Colonic mucosa (tissue), 4 donors: Measurements from ENCODE around the gene PNPLA4. TPM values are rescaled to one million over a fixed set of nuclear protein-coding genes. Genes with fewer than 3 reads are reported as not detected.

Experiments
- DNase-seq: peaks from one replicate; pipeline ENCODE4 v3.0.0-alpha.2; 2020
- H3K27ac ChIP-seq: fragments of 200-600 bp; one replicate; pipeline ENCODE4 v1.8.0; 2021
- H3K27me3 ChIP-seq: fragments of 200-600 bp; one replicate; pipeline ENCODE4 v1.8.0; 2021
- H3K36me3 ChIP-seq: fragments of 200-600 bp; one replicate; pipeline ENCODE4 v1.8.0; 2021
- H3K4me1 ChIP-seq: fragments of 200-600 bp; one replicate; pipeline ENCODE4 v1.8.0; 2021; ENCODE audit warnings: mild to moderate bottlenecking
- H3K4me3 ChIP-seq: fragments of 200-600 bp; one replicate; pipeline ENCODE4 v1.8.0; 2021
- H3K9ac ChIP-seq, 2 donors: one replicate each; pipeline ENCODE4 v1.7.0; 2013; ENCODE audit warnings: control low read depth in 2 of 2, low read depth in 2 of 2, low read length in 2 of 2
- H3K9me3 ChIP-seq: fragments of 200-600 bp; one replicate; pipeline ENCODE4 v1.8.0; 2021
- intact Hi-C: fragments of 100-400 bp; cut with DNase I; formaldehyde crosslinking; loops from one replicate; pipeline ENCODE4 v1.14.1; 2022
- total RNA-seq, 2 donors: library from RNA; stranded (reverse); fragmentation: NEBNext Ultra II Directional in 1 of 2; extraction: Animal tissue kit (Norgen Biotek cat#: 25700) in 1 of 2; gene quantifications; one replicate each; pipeline ENCODE4 v1.2.1, GENCODE V29; 2021
- TF ChIP-seq, protein P1 (sequence below): fragments of 200-600 bp; IDR thresholded peaks from one replicate; pipeline ENCODE4 v1.8.0; 2022; ENCODE audit warnings: antibody characterized with exemption, mild to moderate bottlenecking
- donor health status: healthy.
- donor health status: DM: no; HTN: no; CAD: no.
- donor health status: DM: no; HTN: no; CAD: no.

PNPLA4 gene
- total RNA-seq, 2 donors from 2014 or later = 28.9 to 29.5 TPM

DNA sequence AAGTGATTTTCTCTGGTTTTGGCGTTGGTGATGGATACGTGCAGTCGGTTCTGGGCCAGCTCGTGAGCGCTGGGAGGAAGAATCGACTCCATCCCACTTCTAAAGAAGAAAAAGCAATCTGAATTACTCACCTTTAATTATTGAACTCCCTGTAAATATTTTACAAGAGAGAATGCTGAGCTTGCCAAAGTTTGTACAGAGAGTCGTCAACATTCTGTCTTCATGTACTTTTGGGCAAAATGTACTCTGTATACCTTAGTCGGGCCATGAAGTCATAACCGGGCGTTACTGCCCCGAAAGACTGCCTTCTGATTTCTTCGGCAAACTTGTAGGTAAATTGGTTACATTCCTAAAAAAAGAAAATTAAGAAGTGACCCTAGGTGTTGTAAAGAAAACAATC lies 5.5 kb downstream of the PNPLA4 start:
- Histone ChIP-seq H3K9me3 (no peaks in the 10 kb centered on the region), H3K36me3 (no peaks in the 10 kb centered on the region), H3K27me3 (no peaks in the 10 kb centered on the region), H3K27ac (no peak overlapping the region), H3K4me1 (no peaks in the 10 kb centered on the region), H3K4me3 (no peak overlapping the region), H3K9ac (no peak overlapping the region)
- DNase-seq = no peak
- TF ChIP-seq, protein P1, sequence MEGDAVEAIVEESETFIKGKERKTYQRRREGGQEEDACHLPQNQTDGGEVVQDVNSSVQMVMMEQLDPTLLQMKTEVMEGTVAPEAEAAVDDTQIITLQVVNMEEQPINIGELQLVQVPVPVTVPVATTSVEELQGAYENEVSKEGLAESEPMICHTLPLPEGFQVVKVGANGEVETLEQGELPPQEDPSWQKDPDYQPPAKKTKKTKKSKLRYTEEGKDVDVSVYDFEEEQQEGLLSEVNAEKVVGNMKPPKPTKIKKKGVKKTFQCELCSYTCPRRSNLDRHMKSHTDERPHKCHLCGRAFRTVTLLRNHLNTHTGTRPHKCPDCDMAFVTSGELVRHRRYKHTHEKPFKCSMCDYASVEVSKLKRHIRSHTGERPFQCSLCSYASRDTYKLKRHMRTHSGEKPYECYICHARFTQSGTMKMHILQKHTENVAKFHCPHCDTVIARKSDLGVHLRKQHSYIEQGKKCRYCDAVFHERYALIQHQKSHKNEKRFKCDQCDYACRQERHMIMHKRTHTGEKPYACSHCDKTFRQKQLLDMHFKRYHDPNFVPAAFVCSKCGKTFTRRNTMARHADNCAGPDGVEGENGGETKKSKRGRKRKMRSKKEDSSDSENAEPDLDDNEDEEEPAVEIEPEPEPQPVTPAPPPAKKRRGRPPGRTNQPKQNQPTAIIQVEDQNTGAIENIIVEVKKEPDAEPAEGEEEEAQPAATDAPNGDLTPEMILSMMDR = no peak
- intact Hi-C loops = loop anchor here (10.0 kb wide), 1 partner anchor 1897 kb away; no protein-coding TSS in a partner anchor

DNA sequence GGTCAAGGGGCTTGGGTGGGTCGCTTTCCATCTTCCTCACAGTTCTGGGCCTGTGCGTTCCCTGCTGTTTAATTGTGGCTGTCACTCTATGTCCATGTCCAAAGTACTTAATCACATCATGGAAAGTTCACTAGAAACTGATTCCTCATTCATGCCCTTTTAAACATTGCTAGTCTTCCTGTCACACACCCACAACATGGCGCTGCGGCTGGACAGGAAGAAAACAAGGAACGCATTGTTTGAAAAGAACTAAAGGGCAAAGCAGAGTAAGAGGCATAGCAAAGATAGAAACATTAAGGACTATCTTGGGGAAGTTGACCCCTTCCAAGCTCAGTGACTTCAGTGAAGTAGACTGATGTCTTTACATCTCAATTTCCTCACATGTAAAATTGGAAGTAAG lies 18.4 kb downstream of the PNPLA4 start:
- no peak for DNase-seq
- Histone ChIP-seq H3K27me3 (no peaks in the 10 kb centered on the region), H3K27ac (no peak overlapping the region), H3K36me3 (no peaks in the 10 kb centered on the region), H3K9ac (no peak overlapping the region), H3K4me3 (no peak overlapping the region), H3K4me1 (no peaks in the 10 kb centered on the region), H3K9me3 (no peaks in the 10 kb centered on the region)
- intact Hi-C loops = no loop called here
- TF ChIP-seq, protein P1 = no peak

DNA sequence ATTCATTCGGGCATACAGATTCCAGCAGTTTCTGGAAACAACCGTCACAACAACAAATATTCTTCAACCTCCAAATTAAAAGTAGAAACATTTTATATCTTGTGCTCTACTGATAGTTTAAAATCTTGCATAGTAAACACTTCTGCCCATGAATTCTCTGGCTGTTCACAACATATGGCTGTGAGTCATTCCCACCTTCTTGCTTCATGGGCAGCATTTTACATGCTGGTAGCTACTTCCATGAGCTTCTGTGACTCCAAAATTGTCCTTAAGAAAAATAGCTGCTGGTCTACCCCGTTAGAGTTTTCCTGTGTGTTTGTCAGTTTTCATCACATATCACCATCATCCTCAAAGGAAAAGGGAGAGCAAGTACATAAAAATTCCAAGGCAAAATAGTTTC lies 22.7 kb downstream of the PNPLA4 start:
- no peak for DNase-seq
- no peak overlapping the region for H3K9ac ChIP-seq
- H3K27me3 ChIP-seq = no peaks in the 10 kb centered on the region
- no peaks in the 10 kb centered on the region for H3K9me3 ChIP-seq
- no peak overlapping the region for H3K4me3 ChIP-seq
- H3K4me1 ChIP-seq = no peaks in the 10 kb centered on the region
- H3K27ac ChIP-seq = no peak overlapping the region
- H3K36me3 ChIP-seq = no peaks in the 10 kb centered on the region
- intact Hi-C loops = no loop called here
- TF ChIP-seq, protein P1 = no peak

DNA sequence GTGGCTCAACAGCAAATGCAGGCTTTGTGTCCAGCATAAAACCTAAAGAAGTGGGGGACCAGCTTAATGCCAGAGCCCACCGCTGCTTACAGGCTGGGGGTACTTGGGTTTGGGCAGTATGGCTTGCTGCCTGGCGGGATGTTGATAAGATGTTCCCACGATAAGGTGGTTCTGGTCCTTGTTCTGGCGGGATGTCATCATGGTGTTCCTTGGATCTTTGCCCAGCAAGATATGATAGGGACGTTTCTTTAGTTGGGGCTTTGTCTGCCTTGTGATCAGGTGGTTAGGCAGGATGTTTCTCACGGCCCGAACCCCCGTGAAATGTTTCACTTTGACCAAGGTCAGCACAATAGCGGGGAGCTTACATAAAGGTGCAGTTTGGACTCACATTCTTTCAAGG lies 35.3 kb downstream of the PNPLA4 start:
- no peak overlapping the region for H3K4me3 ChIP-seq
- no peaks in the 10 kb centered on the region for H3K27me3 ChIP-seq
- H3K27ac ChIP-seq = no peak overlapping the region
- no peak overlapping the region for H3K9ac ChIP-seq
- H3K9me3 ChIP-seq = no peaks in the 10 kb centered on the region
- no peaks in the 10 kb centered on the region for H3K4me1 ChIP-seq
- DNase-seq = no peak
- H3K36me3 ChIP-seq = no peaks in the 10 kb centered on the region
- TF ChIP-seq, protein P1 = no peak
- intact Hi-C loops = no loop called here

DNA sequence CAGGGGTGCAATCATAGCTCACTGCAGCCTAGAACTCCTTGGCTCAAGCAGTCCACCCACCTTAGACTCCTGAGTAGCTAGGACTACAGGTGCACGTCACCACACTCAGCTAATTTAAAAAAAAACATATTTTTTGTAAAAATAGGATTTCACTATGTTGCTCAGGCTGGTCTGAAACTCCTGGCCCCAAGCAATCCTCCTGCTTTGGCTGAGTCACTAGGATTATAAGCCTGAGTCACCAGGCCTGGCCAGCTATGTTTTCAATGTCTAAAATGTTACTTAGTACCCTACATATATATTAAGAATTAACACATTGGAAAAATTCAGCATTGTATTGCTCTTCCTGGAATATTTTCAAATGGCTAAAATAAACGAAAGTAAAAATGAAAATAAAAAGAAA lies 37.5 kb downstream of the PNPLA4 start:
- Histone ChIP-seq H3K9me3 (no peaks in the 10 kb centered on the region), H3K4me3 (no peak overlapping the region), H3K27ac (no peak overlapping the region), H3K4me1 (no peaks in the 10 kb centered on the region), H3K9ac (no peak overlapping the region), H3K36me3 (no peaks in the 10 kb centered on the region), H3K27me3 (no peaks in the 10 kb centered on the region)
- DNase-seq = no peak
- TF ChIP-seq, protein P1 = no peak
- intact Hi-C loops = no loop called here

DNA sequence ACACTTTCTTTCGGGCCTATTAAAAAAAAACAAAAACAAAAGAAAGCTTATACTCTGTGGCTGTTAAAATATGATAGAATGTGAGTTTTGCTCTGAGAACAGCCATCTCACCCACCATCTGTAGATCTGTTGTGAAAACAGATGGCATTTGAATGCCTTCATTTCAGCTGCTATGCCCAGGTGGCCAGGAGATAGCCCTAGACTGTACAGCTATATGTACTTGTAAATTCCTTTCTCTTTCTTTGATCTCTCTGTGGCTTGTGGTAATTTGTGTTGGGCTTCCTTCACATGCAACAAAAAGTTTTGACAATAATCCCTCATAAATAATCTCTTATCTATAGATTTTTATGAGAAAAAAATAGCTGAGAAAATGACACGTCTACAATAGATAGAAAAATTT lies 38.1 kb downstream of the PNPLA4 start:
- no peak overlapping the region for H3K4me3 ChIP-seq
- no peak overlapping the region for H3K27ac ChIP-seq
- H3K27me3 ChIP-seq = no peaks in the 10 kb centered on the region
- intact Hi-C loops = no loop called here
- H3K36me3 ChIP-seq = no peaks in the 10 kb centered on the region
- H3K9ac ChIP-seq = no peak overlapping the region
- H3K9me3 ChIP-seq = no peaks in the 10 kb centered on the region
- TF ChIP-seq, protein P1 = no peak
- H3K4me1 ChIP-seq = no peaks in the 10 kb centered on the region
- no peak for DNase-seq
